C4-2B (cell line): Measurements from ENCODE around the gene WNT7B.

Experiments used
- CTCF ChIP-seq: fragments of 450-650 bp; conservative IDR thresholded peaks from 2 replicates; pipeline ENCODE4 v1.5.1; 2017; ENCODE audit warnings: mild to moderate bottlenecking
- ZFX ChIP-seq: fragments of 450-650 bp; IDR thresholded peaks from 2 replicates; pipeline ENCODE4 v1.6.1; 2017

DNA sequence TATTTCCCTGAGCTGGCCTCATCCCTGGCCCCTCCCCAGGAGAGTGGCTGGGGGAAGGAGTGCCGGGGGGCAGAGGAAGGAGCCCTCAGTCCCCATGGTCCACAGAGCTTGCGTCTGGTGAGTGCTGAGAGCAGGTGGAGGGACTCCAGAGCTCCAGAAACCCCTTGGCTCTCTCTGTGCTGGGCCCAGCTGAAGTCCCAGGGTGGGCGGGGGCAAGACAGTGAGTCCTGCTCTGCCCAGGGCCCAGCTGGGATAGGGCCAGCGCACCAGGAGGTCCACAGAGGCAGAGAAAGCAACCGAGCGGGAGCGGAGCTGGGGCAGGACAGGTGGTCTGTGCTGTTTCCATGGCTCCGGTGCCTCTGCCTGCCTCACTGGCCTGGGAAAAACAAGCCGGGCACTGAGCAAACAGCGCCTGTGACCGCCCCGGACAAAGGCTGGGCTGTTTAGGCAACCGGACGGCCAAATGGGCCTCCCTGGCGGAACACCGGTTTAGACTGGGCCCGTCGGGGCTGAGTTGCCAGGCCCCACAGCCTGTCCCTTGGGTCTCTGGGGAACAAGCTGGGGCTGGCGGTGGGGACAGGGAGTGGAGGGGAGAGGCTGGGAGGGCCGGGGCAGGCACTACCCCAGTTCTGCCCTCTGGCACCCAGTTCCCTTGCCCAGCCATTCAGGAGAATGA, 34.1 kb upstream of the WNT7B start:
- TF ChIP-seq CTCF: no peak
- TF ChIP-seq ZFX: no peak
